Astrocyte (in vitro differentiated cells and primary cell): Measurements from ENCODE around the gene SMARCD2. TPM values are rescaled to one million over a fixed set of nuclear protein-coding genes. Genes with fewer than 3 reads are reported as not detected.

Experiments
- DNase-seq: peaks from one replicate; pipeline ENCODE4 v3.0.0-alpha.2; 2010; ENCODE audit warnings: low read depth
- FAIRE-seq: peaks from 2 replicates; lab custom pipeline; 2011; peaks lifted over from hg19 to GRCh38; lab: Jason Lieb, UNC
- H2AFZ ChIP-seq: 2 replicates; pipeline ENCODE4 v1.6.0; 2012; ENCODE audit warnings: low read depth, low read length, inconsistent platforms
- H3K27ac ChIP-seq: 2 replicates; pipeline ENCODE4 v1.5.1; 2011; ENCODE audit warnings: low read depth, low read length, inconsistent platforms
- H3K27me3 ChIP-seq: 2 replicates; pipeline ENCODE4 v1.6.0; 2011; ENCODE audit warnings: low read length, inconsistent platforms; ENCODE audit not compliant: insufficient read depth
- H3K36me3 ChIP-seq: 2 replicates; pipeline ENCODE4 v1.5.1; 2011; ENCODE audit warnings: low read length, inconsistent platforms; ENCODE audit not compliant: insufficient read depth
- H3K4me1 ChIP-seq: 2 replicates; pipeline ENCODE4 v1.5.1; 2011; ENCODE audit warnings: low read length, inconsistent platforms; ENCODE audit not compliant: insufficient read depth
- H3K4me2 ChIP-seq: 2 replicates; pipeline ENCODE4 v1.6.0; 2012; ENCODE audit warnings: low read length, inconsistent platforms
- H3K4me3 ChIP-seq: 2 replicates; pipeline ENCODE4 v1.5.1; 2011; ENCODE audit warnings: low read depth, mild to moderate bottlenecking, low read length, inconsistent platforms; ENCODE audit not compliant: insufficient read depth
- H3K79me2 ChIP-seq: 2 replicates; pipeline ENCODE4 v1.6.0; 2012; ENCODE audit warnings: mild to moderate bottlenecking, low read length, inconsistent platforms; ENCODE audit not compliant: insufficient read depth
- H3K9ac ChIP-seq: 2 replicates; pipeline ENCODE4 v1.6.0; 2012; ENCODE audit warnings: mild to moderate bottlenecking, low read length, inconsistent platforms
- H3K9me3 ChIP-seq: 2 replicates; pipeline ENCODE4 v1.5.1; 2012; ENCODE audit warnings: low read depth, mild to moderate bottlenecking, low read length, inconsistent platforms; ENCODE audit not compliant: insufficient read depth
- H4K20me1 ChIP-seq: 2 replicates; pipeline ENCODE4 v1.6.0; 2012; ENCODE audit warnings: low read length, inconsistent platforms; ENCODE audit not compliant: insufficient read depth
- H3K27ac Mint-ChIP-seq: one replicate; pipeline ENCODE4 v1.8.0; 2021; ENCODE audit warnings: mild to moderate bottlenecking, mixed read lengths; ENCODE audit not compliant: unreplicated experiment
- H3K27me3 Mint-ChIP-seq: one replicate; pipeline ENCODE4 v1.8.0; 2021; ENCODE audit warnings: low read depth, mixed read lengths; ENCODE audit not compliant: unreplicated experiment
- H3K36me3 Mint-ChIP-seq: one replicate; pipeline ENCODE4 v1.8.0; 2021; ENCODE audit warnings: low read depth, mixed read lengths; ENCODE audit not compliant: unreplicated experiment
- H3K4me1 Mint-ChIP-seq: one replicate; pipeline ENCODE4 v1.8.0; 2021; ENCODE audit warnings: low read depth, mixed read lengths; ENCODE audit not compliant: unreplicated experiment
- H3K4me3 Mint-ChIP-seq: one replicate; pipeline ENCODE4 v1.8.0; 2021; ENCODE audit warnings: mild to moderate bottlenecking, moderate library complexity, mixed read lengths; ENCODE audit not compliant: unreplicated experiment
- H3K9me3 Mint-ChIP-seq: one replicate; pipeline ENCODE4 v1.8.0; 2021; ENCODE audit warnings: mild to moderate bottlenecking, mixed read lengths; ENCODE audit not compliant: unreplicated experiment
- CTCF ChIP-seq: IDR thresholded peaks from 2 replicates; pipeline ENCODE4 v1.5.1; 2011; ENCODE audit warnings: low read depth, mild to moderate bottlenecking, inconsistent platforms, low read length, moderate library complexity; ENCODE audit not compliant: insufficient read depth
- EZH2 ChIP-seq: IDR thresholded peaks from 2 replicates; pipeline ENCODE4 v1.6.1; 2012; ENCODE audit warnings: mild to moderate bottlenecking, low read length, inconsistent platforms; ENCODE audit not compliant: insufficient read depth
- total RNA-seq: library from RNA; stranded (reverse); gene quantifications from 2 replicates; pipeline ENCODE4 v1.2.1, GENCODE V29; 2021

SMARCD2 gene
- total RNA-seq, 1 donor from 2014 or later, result 33.9 TPM

- DNase-seq (no peak), FAIRE-seq (no peak)
- H3K27ac Mint-ChIP-seq, result no peak overlapping the region
- H3K4me3 Mint-ChIP-seq, result no peak overlapping the region
- Histone ChIP-seq H3K9me3 (no peaks in the 10 kb centered on the region), H4K20me1 (peaks cover 16% of the 10 kb centered on the region), H2AFZ (no peak overlapping the region), H3K4me1 (no peaks in the 10 kb centered on the region), H3K9ac (no peak overlapping the region), H3K36me3 (peaks cover 83% of the 10 kb centered on the region), H3K27me3 (no peaks in the 10 kb centered on the region), H3K4me2 (no peak overlapping the region), H3K27ac (no peak overlapping the region), H3K4me3 (no peak overlapping the region), H3K79me2 (peaks cover 18% of the 10 kb centered on the region)
- no peaks in the 10 kb centered on the region for H3K27me3 Mint-ChIP-seq
- H3K9me3 Mint-ChIP-seq, result no peaks in the 10 kb centered on the region
- peaks cover 10% of the 10 kb centered on the region for H3K36me3 Mint-ChIP-seq
- TF ChIP-seq EZH2, result no peak
- no peak for TF ChIP-seq CTCF
- no peaks in the 10 kb centered on the region for H3K4me1 Mint-ChIP-seq
These were observed 32.5 kb downstream of the SMARCD2 start for GRCh38 chr17:63809970-63810369.

GRCh38 chr17:63805591-63805990 is 36.9 kb downstream of the SMARCD2 start:
- Mint-ChIP-seq H3K4me3 (no peak overlapping the region), H3K27ac (no peak overlapping the region), H3K36me3 (peaks cover 2% of the 10 kb centered on the region), H3K9me3 (no peaks in the 10 kb centered on the region), H3K4me1 (no peaks in the 10 kb centered on the region), H3K27me3 (no peaks in the 10 kb centered on the region)
- Histone ChIP-seq H2AFZ (no peak overlapping the region), H3K9ac (no peak overlapping the region), H3K4me1 (no peaks in the 10 kb centered on the region), H3K27ac (no peak overlapping the region), H3K9me3 (no peaks in the 10 kb centered on the region), H3K4me3 (no peak overlapping the region), H3K4me2 (no peak overlapping the region), H3K27me3 (no peaks in the 10 kb centered on the region), H3K79me2 (peaks cover 27% of the 10 kb centered on the region), H4K20me1 (peaks cover 5% of the 10 kb centered on the region), H3K36me3 (peaks cover 70% of the 10 kb centered on the region)
- DNase-seq, result no peak
- no peak for FAIRE-seq
- no peak for TF ChIP-seq EZH2
- no peak for TF ChIP-seq CTCF

- DNase-seq (no peak), FAIRE-seq (no peak)
- no peak overlapping the region for H3K4me3 Mint-ChIP-seq
- H3K4me3 ChIP-seq, result no peak overlapping the region
- H3K9ac ChIP-seq, result no peak overlapping the region
- no peaks in the 10 kb centered on the region for H3K4me1 ChIP-seq
- H3K9me3 ChIP-seq, result no peaks in the 10 kb centered on the region
- H3K4me1 Mint-ChIP-seq, result no peaks in the 10 kb centered on the region
- H3K27ac ChIP-seq, result no peak overlapping the region
- no peak overlapping the region for H3K4me2 ChIP-seq
- H3K27me3 Mint-ChIP-seq, result no peaks in the 10 kb centered on the region
- H4K20me1 ChIP-seq, result peaks cover 5% of the 10 kb centered on the region
- peaks cover 34% of the 10 kb centered on the region for H3K79me2 ChIP-seq
- no peaks in the 10 kb centered on the region for H3K27me3 ChIP-seq
- H2AFZ ChIP-seq, result no peak overlapping the region
- no peaks in the 10 kb centered on the region for H3K9me3 Mint-ChIP-seq
- TF ChIP-seq EZH2, result no peak
- no peak for TF ChIP-seq CTCF
- peaks cover 2% of the 10 kb centered on the region for H3K36me3 Mint-ChIP-seq
- no peak overlapping the region for H3K27ac Mint-ChIP-seq
- peaks cover 71% of the 10 kb centered on the region for H3K36me3 ChIP-seq
These were observed 38.2 kb downstream of the SMARCD2 start for GRCh38 chr17:63804328-63804727.
